AG09319 (cell line): ENCODE results near the gene LANCL2.

ENCODE experiments used
- DNase-seq: peaks from one replicate; pipeline ENCODE4 v3.0.0-alpha.2; 2010; ENCODE audit warnings: low read depth; ENCODE audit errors: extremely low read depth
- CTCF ChIP-seq: IDR thresholded peaks from 2 replicates; pipeline ENCODE4 v1.5.1; 2011; ENCODE audit warnings: low read depth, mild to moderate bottlenecking, inconsistent platforms, low read length, moderate library complexity

The LANCL2 gene

GRCh38 chr7:55375237-55375636 is 10.1 kb downstream of the LANCL2 start:
- DNase-seq: no peak
- no peak for TF ChIP-seq CTCF

GRCh38 chr7:55377162-55377817 is 12.2 kb downstream of the LANCL2 start:
- no peak for DNase-seq
- no peak for TF ChIP-seq CTCF

GRCh38 chr7:55379285-55379684 is 14.1 kb downstream of the LANCL2 start:
- DNase-seq: no peak
- TF ChIP-seq CTCF: no peak

GRCh38 chr7:55381189-55381588 is 16.1 kb downstream of the LANCL2 start:
- TF ChIP-seq CTCF: no peak
- DNase-seq: no peak

GRCh38 chr7:55381696-55382095 is 16.6 kb downstream of the LANCL2 start:
- TF ChIP-seq CTCF: no peak
- no peak for DNase-seq

- TF ChIP-seq CTCF: no peak
- no peak for DNase-seq
Observed at GRCh38 chr7:55382251-55382650, 17.1 kb downstream of the LANCL2 start.

GRCh38 chr7:55386541-55386940 is 21.4 kb downstream of the LANCL2 start:
- no peak for DNase-seq
- no peak for TF ChIP-seq CTCF
